ENCODE data around the gene CCR3.

Gene CCR3

DNA sequence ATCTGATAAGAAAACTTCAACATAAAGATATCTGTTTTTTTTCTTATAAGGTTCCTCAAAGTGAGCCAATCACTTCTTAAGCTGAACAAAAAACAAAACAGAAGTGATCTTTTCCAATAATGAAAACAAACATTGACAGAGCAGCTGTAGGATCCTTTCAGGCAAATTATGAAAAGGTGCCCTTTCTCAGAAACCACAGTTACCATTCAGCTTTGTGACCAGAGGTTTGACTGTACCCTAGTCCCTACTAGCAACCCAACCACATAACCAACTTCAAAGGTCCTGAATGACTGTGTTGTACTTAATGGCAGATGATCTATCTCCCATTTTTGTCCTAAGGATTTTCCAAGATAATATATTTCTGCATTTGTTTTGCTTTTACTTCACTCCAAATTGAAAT, 72.3 kb downstream of the CCR3 start:
- H3K4me3 ChIP-seq (replicated peaks; ENCODE audit: low read depth, low read length): no peak overlapping the region
- no peak for DNase-seq (ENCODE audit: low read depth)
- TF ChIP-seq, protein P1, sequence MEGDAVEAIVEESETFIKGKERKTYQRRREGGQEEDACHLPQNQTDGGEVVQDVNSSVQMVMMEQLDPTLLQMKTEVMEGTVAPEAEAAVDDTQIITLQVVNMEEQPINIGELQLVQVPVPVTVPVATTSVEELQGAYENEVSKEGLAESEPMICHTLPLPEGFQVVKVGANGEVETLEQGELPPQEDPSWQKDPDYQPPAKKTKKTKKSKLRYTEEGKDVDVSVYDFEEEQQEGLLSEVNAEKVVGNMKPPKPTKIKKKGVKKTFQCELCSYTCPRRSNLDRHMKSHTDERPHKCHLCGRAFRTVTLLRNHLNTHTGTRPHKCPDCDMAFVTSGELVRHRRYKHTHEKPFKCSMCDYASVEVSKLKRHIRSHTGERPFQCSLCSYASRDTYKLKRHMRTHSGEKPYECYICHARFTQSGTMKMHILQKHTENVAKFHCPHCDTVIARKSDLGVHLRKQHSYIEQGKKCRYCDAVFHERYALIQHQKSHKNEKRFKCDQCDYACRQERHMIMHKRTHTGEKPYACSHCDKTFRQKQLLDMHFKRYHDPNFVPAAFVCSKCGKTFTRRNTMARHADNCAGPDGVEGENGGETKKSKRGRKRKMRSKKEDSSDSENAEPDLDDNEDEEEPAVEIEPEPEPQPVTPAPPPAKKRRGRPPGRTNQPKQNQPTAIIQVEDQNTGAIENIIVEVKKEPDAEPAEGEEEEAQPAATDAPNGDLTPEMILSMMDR (IDR thresholded peaks at IDR 0.05; ENCODE audit: low read length, missing control alignments): no peak

DNA sequence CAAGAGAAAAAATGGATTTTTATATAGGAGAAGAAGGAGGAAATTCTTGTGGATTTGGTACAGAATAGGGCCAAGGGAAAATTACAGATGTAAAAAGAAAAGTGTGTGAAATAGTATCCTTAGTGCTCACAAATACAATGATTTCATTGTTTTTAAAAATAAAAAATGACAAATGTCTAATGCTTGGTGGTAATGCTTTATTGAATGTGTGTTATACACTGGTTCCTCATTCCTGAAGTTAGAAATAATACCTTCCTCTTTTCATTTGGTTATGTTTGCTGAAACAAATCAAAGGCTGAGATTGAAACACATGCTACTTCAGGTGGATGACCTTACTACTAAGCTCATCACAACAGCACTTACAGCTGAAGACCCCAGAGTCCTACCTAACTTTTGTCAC, 73.9 kb downstream of the CCR3 start:
- no peak for DNase-seq (ENCODE audit: low read depth)
- TF ChIP-seq, protein P1 (IDR thresholded peaks at IDR 0.05; ENCODE audit: low read length, missing control alignments): no peak
- H3K4me3 ChIP-seq (replicated peaks; ENCODE audit: low read depth, low read length): no peak overlapping the region

Measured in fibroblast of pulmonary artery (primary cell).